ENCODE results near the gene EEF2K. TPM values are rescaled to one million over a fixed set of nuclear protein-coding genes. Genes with fewer than 3 reads are reported as not detected.
"Not testable (repeated sequence)": the region's sequence is repeated elsewhere in the genome, so short reads cannot be mapped to it uniquely, and the experiment has no call there.

Gene EEF2K
- total RNA-seq, 1 experiment from 2014 or later, result 13.3 TPM

GRCh38 chr16:22297871-22298733 lies 92.0 kb downstream of the EEF2K start:
- Histone ChIP-seq H3K27me3 (ENCODE audit: control insufficient read depth, insufficient read depth, low read length) (no peaks in the 10 kb centered on the region), H3K4me3 (ENCODE audit: insufficient read depth, low read depth, low read length) (peak overlapping the region; percentile 96)
- DNase-seq, result peak; percentile 74

GRCh38 chr16:22299036-22299435 lies 93.0 kb downstream of the EEF2K start:
- no peaks in the 10 kb centered on the region for H3K27me3 ChIP-seq (ENCODE audit: control insufficient read depth, insufficient read depth, low read length)
- no peak for DNase-seq
- no peak overlapping the region for H3K4me3 ChIP-seq (ENCODE audit: insufficient read depth, low read depth, low read length)
- H3K36me3 ChIP-seq (replicated peaks; ENCODE audit: control insufficient read depth, insufficient read depth, low read length), result peaks cover 9% of the 10 kb centered on the region

More at GRCh38 chr16:22297871-22298733, 92.0 kb downstream of the EEF2K start:
- peaks cover 9% of the 10 kb centered on the region for H3K36me3 ChIP-seq (replicated peaks; ENCODE audit: control insufficient read depth, insufficient read depth, low read length)

GRCh38 chr16:22300427-22301071 lies 94.5 kb downstream of the EEF2K start:
- no peaks in the 10 kb centered on the region for H3K27me3 ChIP-seq (ENCODE audit: control insufficient read depth, insufficient read depth, low read length)
- peaks cover 12% of the 10 kb centered on the region for H3K36me3 ChIP-seq (replicated peaks; ENCODE audit: control insufficient read depth, insufficient read depth, low read length)
- H3K4me3 ChIP-seq (ENCODE audit: insufficient read depth, low read depth, low read length), result no peak overlapping the region
- DNase-seq, result peak; percentile 83

- not testable (repeated sequence) for DNase-seq
- H3K36me3 ChIP-seq (replicated peaks; ENCODE audit: control insufficient read depth, insufficient read depth, low read length), result peaks cover 12% of the 10 kb centered on the region
These were observed 95.3 kb downstream of the EEF2K start for GRCh38 chr16:22301423-22301822.

GRCh38 chr16:22302776-22303363 lies 96.8 kb downstream of the EEF2K start:
- H3K4me3 ChIP-seq (ENCODE audit: insufficient read depth, low read depth, low read length), result no peak overlapping the region
- H3K27me3 ChIP-seq (ENCODE audit: control insufficient read depth, insufficient read depth, low read length), result no peaks in the 10 kb centered on the region
- H3K36me3 ChIP-seq (replicated peaks; ENCODE audit: control insufficient read depth, insufficient read depth, low read length), result peaks cover 16% of the 10 kb centered on the region
- peak; percentile 11 for DNase-seq

More at GRCh38 chr16:22301423-22301822, 95.3 kb downstream of the EEF2K start:
- not testable (repeated sequence) for H3K4me3 ChIP-seq (ENCODE audit: insufficient read depth, low read depth, low read length); H3K27me3 ChIP-seq (ENCODE audit: control insufficient read depth, insufficient read depth, low read length)

GRCh38 chr16:22304411-22304810 lies 98.3 kb downstream of the EEF2K start:
- Histone ChIP-seq H3K36me3 (replicated peaks; ENCODE audit: control insufficient read depth, insufficient read depth, low read length) (peaks cover 25% of the 10 kb centered on the region), H3K27me3 (ENCODE audit: control insufficient read depth, insufficient read depth, low read length) (no peaks in the 10 kb centered on the region), H3K4me3 (ENCODE audit: insufficient read depth, low read depth, low read length) (no peak overlapping the region)
- peak; percentile 27 for DNase-seq

- DNase-seq, result no peak
- H3K36me3 ChIP-seq (replicated peaks; ENCODE audit: control insufficient read depth, insufficient read depth, low read length), result peaks cover 35% of the 10 kb centered on the region
- H3K4me3 ChIP-seq (ENCODE audit: insufficient read depth, low read depth, low read length), result no peak overlapping the region
These were observed 100.7 kb downstream of the EEF2K start for GRCh38 chr16:22306788-22307187.

GRCh38 chr16:22307838-22308237 lies 101.8 kb downstream of the EEF2K start:
- no peak for DNase-seq
- Histone ChIP-seq H3K4me3 (ENCODE audit: insufficient read depth, low read depth, low read length) (no peak overlapping the region), H3K27me3 (ENCODE audit: control insufficient read depth, insufficient read depth, low read length) (no peaks in the 10 kb centered on the region), H3K36me3 (replicated peaks; ENCODE audit: control insufficient read depth, insufficient read depth, low read length) (peaks cover 31% of the 10 kb centered on the region)

More at GRCh38 chr16:22306788-22307187, 100.7 kb downstream of the EEF2K start:
- no peaks in the 10 kb centered on the region for H3K27me3 ChIP-seq (ENCODE audit: control insufficient read depth, insufficient read depth, low read length)

- peaks cover 35% of the 10 kb centered on the region for H3K36me3 ChIP-seq (replicated peaks; ENCODE audit: control insufficient read depth, insufficient read depth, low read length)
- DNase-seq, result no peak
- no peaks in the 10 kb centered on the region for H3K27me3 ChIP-seq (ENCODE audit: control insufficient read depth, insufficient read depth, low read length)
- H3K4me3 ChIP-seq (ENCODE audit: insufficient read depth, low read depth, low read length), result no peak overlapping the region
These were observed 102.9 kb downstream of the EEF2K start for GRCh38 chr16:22308824-22309520.

- no peak overlapping the region for H3K4me3 ChIP-seq (ENCODE audit: insufficient read depth, low read depth, low read length)
These were observed 105.4 kb downstream of the EEF2K start for GRCh38 chr16:22311520-22311919.

GRCh38 chr16:22312897-22313781 lies 107.1 kb downstream of the EEF2K start:
- DNase-seq, result peak; percentile 44
- no peak overlapping the region for H3K4me3 ChIP-seq (ENCODE audit: insufficient read depth, low read depth, low read length)
- no peaks in the 10 kb centered on the region for H3K27me3 ChIP-seq (ENCODE audit: control insufficient read depth, insufficient read depth, low read length)
- H3K36me3 ChIP-seq (replicated peaks; ENCODE audit: control insufficient read depth, insufficient read depth, low read length), result peaks cover 46% of the 10 kb centered on the region

More at GRCh38 chr16:22311520-22311919, 105.4 kb downstream of the EEF2K start:
- DNase-seq, result no peak
- peaks cover 47% of the 10 kb centered on the region for H3K36me3 ChIP-seq (replicated peaks; ENCODE audit: control insufficient read depth, insufficient read depth, low read length)
- no peaks in the 10 kb centered on the region for H3K27me3 ChIP-seq (ENCODE audit: control insufficient read depth, insufficient read depth, low read length)

GRCh38 chr16:22313876-22314470 lies 107.9 kb downstream of the EEF2K start:
- Histone ChIP-seq H3K27me3 (ENCODE audit: control insufficient read depth, insufficient read depth, low read length) (no peaks in the 10 kb centered on the region), H3K36me3 (replicated peaks; ENCODE audit: control insufficient read depth, insufficient read depth, low read length) (peaks cover 46% of the 10 kb centered on the region)
- peak; percentile 29 for DNase-seq

More at GRCh38 chr16:22313876-22314470, 107.9 kb downstream of the EEF2K start:
- no peak overlapping the region for H3K4me3 ChIP-seq (ENCODE audit: insufficient read depth, low read depth, low read length)
